Liver (tissue), 9 donors: ENCODE results near the gene TMEM205. TPM values are rescaled to one million over a fixed set of nuclear protein-coding genes. Genes with fewer than 3 reads are reported as not detected.

Source experiments
- DNase-seq: peaks from one replicate; pipeline ENCODE4 v3.0.0-alpha.2; 2017; ENCODE audit warnings: low spot score
- H3K27ac ChIP-seq, 2 donors: one replicate each; pipeline ENCODE4 v1.7.0; 2013; ENCODE audit warnings: inconsistent platforms in 2 of 2, low read length in 2 of 2, control low read depth in 1 of 2, low read depth in 1 of 2, mild to moderate bottlenecking in 1 of 2
- H3K27me3 ChIP-seq, 4 donors: one replicate each; pipeline versions ENCODE4 v1.6.1 to v1.7.0; 2013; ENCODE audit warnings: low read length in 3 of 4, inconsistent platforms in 1 of 4, mild to moderate bottlenecking in 1 of 4, moderate library complexity in 1 of 4; ENCODE audit not compliant: control insufficient read depth in 4 of 4, insufficient read depth in 4 of 4
- H3K36me3 ChIP-seq, 4 donors: one replicate each; pipeline versions ENCODE4 v1.6.1 to v1.7.0; 2013; ENCODE audit warnings: low read length in 3 of 4, mild to moderate bottlenecking in 3 of 4, low read depth in 1 of 4, moderate library complexity in 1 of 4; ENCODE audit not compliant: control insufficient read depth in 4 of 4, insufficient read depth in 3 of 4
- H3K4me1 ChIP-seq, 4 donors: one replicate each; pipeline versions ENCODE4 v1.6.1 to v1.7.0; 2013; ENCODE audit warnings: low read length in 3 of 4, mild to moderate bottlenecking in 3 of 4, moderate library complexity in 1 of 4; ENCODE audit not compliant: control insufficient read depth in 4 of 4, insufficient read depth in 4 of 4
- H3K4me3 ChIP-seq, 3 donors: one replicate each; pipeline versions ENCODE4 v1.6.1 to v1.7.0; 2013; ENCODE audit warnings: low read length in 3 of 3, control low read depth in 1 of 3, low read depth in 1 of 3, mild to moderate bottlenecking in 1 of 3
- H3K9ac ChIP-seq, 2 donors: one replicate each; pipeline ENCODE4 v1.7.0; 2013; ENCODE audit warnings: low read length in 2 of 2, mild to moderate bottlenecking in 2 of 2, moderate library complexity in 2 of 2, control low read depth in 1 of 2, low read depth in 1 of 2
- H3K9me3 ChIP-seq, 4 donors: one replicate each; pipeline versions ENCODE4 v1.6.1 to v1.7.0; 2013; ENCODE audit warnings: low read length in 3 of 4; ENCODE audit not compliant: control insufficient read depth in 4 of 4
- EGR1 ChIP-seq, 2 donors: IDR thresholded peaks; 2 replicates each; pipeline ENCODE4 v1.6.1; 2016 to 2018; ENCODE audit warnings: antibody characterized with exemption in 2 of 2, low read depth in 2 of 2
- FOXA1 ChIP-seq: IDR thresholded peaks from 2 replicates; pipeline ENCODE4 v1.6.1; 2016; ENCODE audit warnings: antibody characterized with exemption
- FOXA2 ChIP-seq: IDR thresholded peaks from 2 replicates; pipeline ENCODE4 v1.6.1; 2016; ENCODE audit warnings: antibody characterized with exemption
- GABPA ChIP-seq, 2 donors: IDR thresholded peaks in 1 of 2; conservative IDR thresholded peaks in 1 of 2; 2 replicates each; pipeline ENCODE4 v1.6.1; 2016; ENCODE audit warnings: antibody characterized with exemption in 2 of 2, mild to moderate bottlenecking in 1 of 2, moderate library complexity in 1 of 2
- HNF4A ChIP-seq, 2 donors: conservative IDR thresholded peaks; 2 replicates each; pipeline ENCODE4 v1.6.1; 2016; ENCODE audit warnings: antibody characterized with exemption in 2 of 2, mild to moderate bottlenecking in 2 of 2
- HNF4G ChIP-seq: IDR thresholded peaks from 2 replicates; pipeline ENCODE4 v1.6.1; 2016; ENCODE audit warnings: antibody characterized with exemption
- JUND ChIP-seq, 2 donors: IDR thresholded peaks; 2 replicates each; pipeline ENCODE4 v1.6.1; 2016; ENCODE audit warnings: antibody characterized with exemption in 2 of 2
- NR2F2 ChIP-seq: IDR thresholded peaks from 2 replicates; pipeline ENCODE4 v1.6.1; 2016; ENCODE audit warnings: antibody characterized with exemption
- RAD21 ChIP-seq, 2 donors: IDR thresholded peaks; 2 replicates each; pipeline ENCODE4 v1.6.1; 2016; ENCODE audit warnings: antibody characterized with exemption in 2 of 2, mild to moderate bottlenecking in 2 of 2
- RXRA ChIP-seq, 2 donors: IDR thresholded peaks; 2 replicates each; pipeline ENCODE4 v1.6.1; 2017 to 2018; ENCODE audit warnings: antibody characterized with exemption in 2 of 2, mild to moderate bottlenecking in 1 of 2
- SP1 ChIP-seq: IDR thresholded peaks from 2 replicates; pipeline ENCODE4 v1.6.1; 2018; ENCODE audit warnings: antibody characterized with exemption, mild to moderate bottlenecking
- TAF1 ChIP-seq: conservative IDR thresholded peaks from 2 replicates; pipeline ENCODE4 v1.6.1; 2016; ENCODE audit warnings: antibody characterized with exemption, mild to moderate bottlenecking
- YY1 ChIP-seq: IDR thresholded peaks from 2 replicates; pipeline ENCODE4 v1.6.1; 2016; ENCODE audit warnings: antibody characterized with exemption, mild to moderate bottlenecking
- WGBS: extraction: QIAGEN DNeasy Blood & Tissue Kit; methylation state at CpG from one replicate; pipeline ENCODE4 v1.1.7; 2013; 5-methylcytosine and 5-hydroxymethylcytosine counted together
- polyA plus RNA-seq, 2 donors: library from polyadenylated mRNA; stranded (reverse) in 1 of 2; unstranded in 1 of 2; fragments of 200-250 nt in 1 of 2; fragments of >200 nt in 1 of 2; fragmentation: Nextera tagmentation in 1 of 2; extraction: Ambion mirVana in 1 of 2; gene quantifications; one replicate each; pipeline versions ENCODE4 v1.2.1 to v1.2.3, GENCODE V29; 2013 to 2015
- total RNA-seq, 2 donors: library from RNA; depleted of rRNA; stranded (reverse); fragments of >200 nt; gene quantifications; one replicate each; pipeline ENCODE4 v1.2.3, GENCODE V29; 2014
- TF ChIP-seq, protein P1 (sequence below): fragments of 150-350 bp; IDR thresholded peaks from 2 replicates; pipeline ENCODE4 v1.5.1; 2017; ENCODE audit warnings: improper control_type of control experiment, low read depth, low read length; ENCODE audit not compliant: missing input control
- TF ChIP-seq, protein P2 (sequence below): IDR thresholded peaks from 2 replicates; pipeline ENCODE4 v1.6.1; 2016; ENCODE audit warnings: antibody characterized with exemption
- TF ChIP-seq, protein P3 (sequence below): IDR thresholded peaks from 2 replicates; pipeline ENCODE4 v1.6.1; 2016; ENCODE audit warnings: antibody characterized with exemption
- TF ChIP-seq, protein P4 (sequence below): IDR thresholded peaks from 2 replicates; pipeline ENCODE4 v1.6.1; 2016; ENCODE audit warnings: antibody characterized with exemption, mild to moderate bottlenecking
- TF ChIP-seq, protein P5 (sequence below): IDR thresholded peaks from 2 replicates; pipeline ENCODE4 v1.6.1; 2016; ENCODE audit warnings: antibody characterized with exemption
- donor health status: healthy.
- donor health status: healthy.
- donor health status: healthy.
- donor health status: healthy.
- donor health status: healthy.

TMEM205 gene
- total and polyA plus RNA-seq, 4 donors: 110 to 410 (median 272) TPM

DNA sequence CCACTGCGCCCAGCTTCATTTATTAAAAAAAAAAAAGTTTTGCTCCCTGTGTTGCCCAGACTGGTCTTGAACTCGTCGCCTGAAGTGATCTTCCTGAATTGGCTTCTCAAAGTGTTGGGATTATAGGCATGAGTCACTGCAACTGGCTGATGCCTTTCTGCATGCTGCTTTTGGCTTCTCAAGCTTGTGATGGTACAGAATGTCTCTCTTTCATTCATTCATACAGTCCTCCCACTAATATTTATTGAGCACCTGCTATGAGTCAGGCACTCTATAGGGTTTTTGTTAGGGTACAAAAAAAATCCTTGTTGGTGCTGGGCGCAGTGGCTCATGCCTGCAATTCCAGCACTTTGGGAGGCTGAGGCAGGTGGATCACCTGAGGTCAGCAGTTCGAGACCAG lies 41.1 kb downstream of the TMEM205 start:
- Histone ChIP-seq H3K9me3 (no peaks in the 10 kb centered on the region), H3K4me1 (no peaks in the 10 kb centered on the region), H3K9ac (no peak overlapping the region), H3K4me3 (no peak overlapping the region), H3K27me3 (no peaks in the 10 kb centered on the region), H3K27ac (no peak overlapping the region), H3K36me3 (no peaks in the 10 kb centered on the region)
- TF ChIP-seq RAD21 (IDR thresholded peaks at IDR 0.05) (no peak), JUND (IDR thresholded peaks at IDR 0.05) (no peak), YY1 (no peak), TAF1 (no peak), RXRA (IDR thresholded peaks at IDR 0.05) (no peak), EGR1 (IDR thresholded peaks at IDR 0.05; ENCODE audit: low read depth in 2 of 2) (no peak), FOXA2 (no peak), FOXA1 (no peak), SP1 (no peak), HNF4G (no peak), NR2F2 (no peak), GABPA (IDR thresholded peaks at IDR 0.05 in 1 of 2, conservative IDR thresholded peaks at IDR 0.05 in 1 of 2) (no peak), HNF4A (conservative IDR thresholded peaks at IDR 0.05) (no peak)
- TF ChIP-seq, protein P1, sequence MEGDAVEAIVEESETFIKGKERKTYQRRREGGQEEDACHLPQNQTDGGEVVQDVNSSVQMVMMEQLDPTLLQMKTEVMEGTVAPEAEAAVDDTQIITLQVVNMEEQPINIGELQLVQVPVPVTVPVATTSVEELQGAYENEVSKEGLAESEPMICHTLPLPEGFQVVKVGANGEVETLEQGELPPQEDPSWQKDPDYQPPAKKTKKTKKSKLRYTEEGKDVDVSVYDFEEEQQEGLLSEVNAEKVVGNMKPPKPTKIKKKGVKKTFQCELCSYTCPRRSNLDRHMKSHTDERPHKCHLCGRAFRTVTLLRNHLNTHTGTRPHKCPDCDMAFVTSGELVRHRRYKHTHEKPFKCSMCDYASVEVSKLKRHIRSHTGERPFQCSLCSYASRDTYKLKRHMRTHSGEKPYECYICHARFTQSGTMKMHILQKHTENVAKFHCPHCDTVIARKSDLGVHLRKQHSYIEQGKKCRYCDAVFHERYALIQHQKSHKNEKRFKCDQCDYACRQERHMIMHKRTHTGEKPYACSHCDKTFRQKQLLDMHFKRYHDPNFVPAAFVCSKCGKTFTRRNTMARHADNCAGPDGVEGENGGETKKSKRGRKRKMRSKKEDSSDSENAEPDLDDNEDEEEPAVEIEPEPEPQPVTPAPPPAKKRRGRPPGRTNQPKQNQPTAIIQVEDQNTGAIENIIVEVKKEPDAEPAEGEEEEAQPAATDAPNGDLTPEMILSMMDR: no peak
- TF ChIP-seq, protein P2, sequence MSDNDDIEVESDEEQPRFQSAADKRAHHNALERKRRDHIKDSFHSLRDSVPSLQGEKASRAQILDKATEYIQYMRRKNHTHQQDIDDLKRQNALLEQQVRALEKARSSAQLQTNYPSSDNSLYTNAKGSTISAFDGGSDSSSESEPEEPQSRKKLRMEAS: no peak
- TF ChIP-seq, protein P3, sequence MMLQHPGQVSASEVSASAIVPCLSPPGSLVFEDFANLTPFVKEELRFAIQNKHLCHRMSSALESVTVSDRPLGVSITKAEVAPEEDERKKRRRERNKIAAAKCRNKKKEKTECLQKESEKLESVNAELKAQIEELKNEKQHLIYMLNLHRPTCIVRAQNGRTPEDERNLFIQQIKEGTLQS: no peak
- TF ChIP-seq, protein P4, sequence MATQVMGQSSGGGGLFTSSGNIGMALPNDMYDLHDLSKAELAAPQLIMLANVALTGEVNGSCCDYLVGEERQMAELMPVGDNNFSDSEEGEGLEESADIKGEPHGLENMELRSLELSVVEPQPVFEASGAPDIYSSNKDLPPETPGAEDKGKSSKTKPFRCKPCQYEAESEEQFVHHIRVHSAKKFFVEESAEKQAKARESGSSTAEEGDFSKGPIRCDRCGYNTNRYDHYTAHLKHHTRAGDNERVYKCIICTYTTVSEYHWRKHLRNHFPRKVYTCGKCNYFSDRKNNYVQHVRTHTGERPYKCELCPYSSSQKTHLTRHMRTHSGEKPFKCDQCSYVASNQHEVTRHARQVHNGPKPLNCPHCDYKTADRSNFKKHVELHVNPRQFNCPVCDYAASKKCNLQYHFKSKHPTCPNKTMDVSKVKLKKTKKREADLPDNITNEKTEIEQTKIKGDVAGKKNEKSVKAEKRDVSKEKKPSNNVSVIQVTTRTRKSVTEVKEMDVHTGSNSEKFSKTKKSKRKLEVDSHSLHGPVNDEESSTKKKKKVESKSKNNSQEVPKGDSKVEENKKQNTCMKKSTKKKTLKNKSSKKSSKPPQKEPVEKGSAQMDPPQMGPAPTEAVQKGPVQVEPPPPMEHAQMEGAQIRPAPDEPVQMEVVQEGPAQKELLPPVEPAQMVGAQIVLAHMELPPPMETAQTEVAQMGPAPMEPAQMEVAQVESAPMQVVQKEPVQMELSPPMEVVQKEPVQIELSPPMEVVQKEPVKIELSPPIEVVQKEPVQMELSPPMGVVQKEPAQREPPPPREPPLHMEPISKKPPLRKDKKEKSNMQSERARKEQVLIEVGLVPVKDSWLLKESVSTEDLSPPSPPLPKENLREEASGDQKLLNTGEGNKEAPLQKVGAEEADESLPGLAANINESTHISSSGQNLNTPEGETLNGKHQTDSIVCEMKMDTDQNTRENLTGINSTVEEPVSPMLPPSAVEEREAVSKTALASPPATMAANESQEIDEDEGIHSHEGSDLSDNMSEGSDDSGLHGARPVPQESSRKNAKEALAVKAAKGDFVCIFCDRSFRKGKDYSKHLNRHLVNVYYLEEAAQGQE: no peak
- TF ChIP-seq, protein P5, sequence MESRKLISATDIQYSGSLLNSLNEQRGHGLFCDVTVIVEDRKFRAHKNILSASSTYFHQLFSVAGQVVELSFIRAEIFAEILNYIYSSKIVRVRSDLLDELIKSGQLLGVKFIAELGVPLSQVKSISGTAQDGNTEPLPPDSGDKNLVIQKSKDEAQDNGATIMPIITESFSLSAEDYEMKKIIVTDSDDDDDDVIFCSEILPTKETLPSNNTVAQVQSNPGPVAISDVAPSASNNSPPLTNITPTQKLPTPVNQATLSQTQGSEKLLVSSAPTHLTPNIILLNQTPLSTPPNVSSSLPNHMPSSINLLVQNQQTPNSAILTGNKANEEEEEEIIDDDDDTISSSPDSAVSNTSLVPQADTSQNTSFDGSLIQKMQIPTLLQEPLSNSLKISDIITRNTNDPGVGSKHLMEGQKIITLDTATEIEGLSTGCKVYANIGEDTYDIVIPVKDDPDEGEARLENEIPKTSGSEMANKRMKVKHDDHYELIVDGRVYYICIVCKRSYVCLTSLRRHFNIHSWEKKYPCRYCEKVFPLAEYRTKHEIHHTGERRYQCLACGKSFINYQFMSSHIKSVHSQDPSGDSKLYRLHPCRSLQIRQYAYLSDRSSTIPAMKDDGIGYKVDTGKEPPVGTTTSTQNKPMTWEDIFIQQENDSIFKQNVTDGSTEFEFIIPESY: no peak
- DNase-seq: no peak
- WGBS: 89% methylated on average over 5 of the region's 5 CpGs

DNA sequence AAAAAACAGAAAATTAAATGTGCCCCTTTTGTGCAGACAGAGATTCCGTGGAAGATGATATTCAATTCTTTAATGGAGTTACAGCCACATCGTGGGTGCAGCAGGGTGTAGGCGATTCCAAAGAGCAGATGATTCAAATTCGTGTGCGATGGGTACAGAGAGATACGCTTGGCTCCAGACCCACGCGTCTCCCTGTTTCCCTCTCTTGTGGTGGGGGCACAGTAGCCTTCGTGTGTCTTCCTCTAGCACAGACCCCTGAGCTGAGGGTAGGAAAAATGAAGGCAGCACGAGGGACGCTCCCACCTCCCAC lies 45.3 kb downstream of the TMEM205 start:
- no peaks in the 10 kb centered on the region for H3K4me1 ChIP-seq
- H3K27ac ChIP-seq: no peak overlapping the region
- no peak overlapping the region for H3K4me3 ChIP-seq
- H3K36me3 ChIP-seq: no peaks in the 10 kb centered on the region
- TF ChIP-seq, protein P1: no peak
- TF ChIP-seq, protein P5: no peak
- TF ChIP-seq JUND (IDR thresholded peaks at IDR 0.05) (no peak), RAD21 (IDR thresholded peaks at IDR 0.05) (no peak)
- no peaks in the 10 kb centered on the region for H3K27me3 ChIP-seq
- no peaks in the 10 kb centered on the region for H3K9me3 ChIP-seq
- H3K9ac ChIP-seq: no peak overlapping the region
- 86% methylated on average over 11 of the region's 11 CpGs for WGBS
- DNase-seq: no peak
